ENCODE data around the gene CLBA1.
"Not testable (repeated sequence)": the region's sequence is repeated elsewhere in the genome, so short reads cannot be mapped to it uniquely, and the experiment has no call there.

GRCh38 chr14:104943216-104944015 is 42.2 kb upstream of the CLBA1 start:
- TF ChIP-seq CTCF (conservative IDR thresholded peaks at IDR 0.05 in 1 of 2, IDR thresholded peaks at IDR 0.05 in 1 of 2; ENCODE audit: extremely low read depth in 1 of 2, insufficient read depth in 1 of 2, low read depth in 1 of 2, low read length in 2 of 2); EZH2 (IDR thresholded peaks at IDR 0.05; ENCODE audit: borderline replicate concordance, low read length): not testable (repeated sequence)

Data from mammary epithelial cell (primary cell).